ENCODE measurements around the gene SIL1.
"Not testable (repeated sequence)": the region's sequence is repeated elsewhere in the genome, so short reads cannot be mapped to it uniquely, and the experiment has no call there.

Gene SIL1

DNA sequence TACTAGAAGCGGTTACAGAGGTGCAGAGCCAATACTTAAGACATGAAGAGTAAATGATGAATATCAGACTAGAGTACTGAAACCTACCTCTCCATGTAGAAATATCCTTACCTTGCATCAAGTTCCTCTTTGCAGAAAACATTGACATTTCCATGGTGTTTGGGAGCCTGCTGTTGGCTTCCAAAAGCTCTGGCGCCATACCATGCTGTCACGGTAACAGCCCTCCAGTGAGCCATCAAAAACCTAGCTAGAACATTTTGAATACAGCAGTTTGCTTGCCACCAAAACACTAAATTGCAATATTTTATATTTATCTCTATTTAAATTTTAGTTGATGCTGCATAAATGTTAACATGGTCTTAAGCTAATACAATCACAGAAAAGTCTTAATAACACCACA lies 179.0 kb downstream of the SIL1 start:
- no peak for DNase-seq

DNA sequence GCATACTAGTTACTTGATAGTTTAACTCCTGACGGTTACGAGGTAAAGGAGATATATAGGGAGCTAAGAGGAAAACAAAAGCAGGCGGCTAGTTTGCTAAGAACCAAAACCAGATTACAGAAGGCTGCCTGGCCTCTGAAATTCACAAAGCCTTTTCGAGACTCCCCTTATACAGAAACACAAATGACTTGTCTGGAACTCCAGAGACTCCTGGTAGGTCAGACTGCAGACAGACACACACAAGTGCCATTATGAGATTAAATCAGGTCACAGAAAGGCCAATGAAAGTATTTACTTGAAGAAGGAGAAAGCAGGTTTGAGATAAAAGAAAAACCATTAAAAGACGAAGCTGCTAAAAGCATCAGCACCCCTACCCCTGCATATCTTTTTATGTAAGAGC lies 180.5 kb downstream of the SIL1 start:
- DNase-seq: no peak

DNA sequence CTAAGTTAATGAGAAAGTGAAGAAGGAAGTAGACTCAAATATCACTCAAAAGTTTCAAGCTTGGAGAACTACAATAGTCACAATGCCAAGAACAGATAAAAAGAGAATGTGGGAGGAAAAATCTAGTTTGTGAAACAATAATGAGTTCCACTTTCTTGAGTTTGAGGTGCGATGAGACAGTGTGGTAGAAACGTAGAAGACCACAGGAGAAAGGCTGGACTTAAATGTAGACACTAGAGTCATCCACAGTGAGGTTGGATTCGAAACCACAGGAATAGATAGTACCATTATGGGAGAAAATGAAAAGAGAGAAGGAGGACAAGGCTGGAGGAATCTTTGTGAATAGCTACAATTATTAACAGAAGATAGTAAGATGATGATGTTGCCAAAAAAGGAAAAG lies 182.0 kb downstream of the SIL1 start:
- no peak for DNase-seq

DNA sequence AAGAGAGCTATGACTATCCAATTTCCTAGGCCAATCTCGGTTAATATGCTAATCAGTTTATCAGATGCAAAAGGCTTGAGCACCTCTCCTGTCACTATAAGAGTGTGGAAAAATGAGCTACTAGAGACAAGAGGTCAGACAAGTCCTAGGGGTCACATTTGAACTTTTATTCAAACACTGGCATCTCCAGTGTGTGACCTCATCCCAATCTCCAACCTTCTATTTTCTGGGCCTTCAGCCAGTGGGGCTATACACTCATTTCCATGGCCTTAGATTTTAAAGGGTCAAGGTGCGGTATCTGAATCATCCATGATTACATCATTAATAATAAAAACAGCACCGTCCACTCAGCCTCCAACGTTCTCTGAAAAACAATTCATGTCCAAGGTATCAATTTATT lies 183.4 kb downstream of the SIL1 start:
- no peak for DNase-seq

DNA sequence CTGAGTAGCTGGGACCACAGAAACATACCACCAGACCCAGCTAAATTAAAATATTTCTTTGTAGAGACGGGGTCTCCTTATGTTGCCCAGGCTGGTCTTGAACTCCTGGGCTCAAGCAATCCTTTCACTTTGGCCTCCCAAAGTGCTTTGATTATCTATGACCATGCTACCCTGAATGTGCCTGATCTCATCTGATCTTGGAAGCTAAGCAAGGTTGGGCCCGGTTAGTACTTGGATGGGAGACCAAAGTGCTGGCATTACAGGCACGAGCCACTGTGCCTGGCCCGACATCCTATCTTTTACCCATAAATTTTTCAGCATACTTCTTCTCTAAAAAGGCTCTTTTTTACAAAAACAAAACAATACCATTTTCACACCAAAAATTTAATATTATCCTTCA lies 186.0 kb downstream of the SIL1 start:
- no peak for DNase-seq

DNA sequence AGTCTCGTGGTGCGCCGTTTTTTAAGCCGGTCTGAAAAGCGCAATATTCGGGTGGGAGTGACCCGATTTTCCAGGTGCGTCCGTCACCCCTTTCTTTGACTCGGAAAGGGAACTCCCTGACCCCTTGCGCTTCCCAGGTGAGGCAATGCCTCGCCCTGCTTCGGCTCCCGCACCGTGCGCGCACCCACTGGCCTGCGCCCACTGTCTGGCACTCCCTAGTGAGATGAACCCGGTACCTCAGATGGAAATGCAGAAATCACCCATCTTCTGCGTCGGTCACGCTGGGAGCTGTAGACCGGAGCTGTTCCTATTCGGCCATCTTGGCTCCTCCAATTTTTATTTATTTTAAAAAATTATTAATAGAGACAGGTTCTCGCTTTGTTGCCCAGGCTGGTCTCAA lies 187.0 kb downstream of the SIL1 start:
- DNase-seq: not testable (repeated sequence)

DNA sequence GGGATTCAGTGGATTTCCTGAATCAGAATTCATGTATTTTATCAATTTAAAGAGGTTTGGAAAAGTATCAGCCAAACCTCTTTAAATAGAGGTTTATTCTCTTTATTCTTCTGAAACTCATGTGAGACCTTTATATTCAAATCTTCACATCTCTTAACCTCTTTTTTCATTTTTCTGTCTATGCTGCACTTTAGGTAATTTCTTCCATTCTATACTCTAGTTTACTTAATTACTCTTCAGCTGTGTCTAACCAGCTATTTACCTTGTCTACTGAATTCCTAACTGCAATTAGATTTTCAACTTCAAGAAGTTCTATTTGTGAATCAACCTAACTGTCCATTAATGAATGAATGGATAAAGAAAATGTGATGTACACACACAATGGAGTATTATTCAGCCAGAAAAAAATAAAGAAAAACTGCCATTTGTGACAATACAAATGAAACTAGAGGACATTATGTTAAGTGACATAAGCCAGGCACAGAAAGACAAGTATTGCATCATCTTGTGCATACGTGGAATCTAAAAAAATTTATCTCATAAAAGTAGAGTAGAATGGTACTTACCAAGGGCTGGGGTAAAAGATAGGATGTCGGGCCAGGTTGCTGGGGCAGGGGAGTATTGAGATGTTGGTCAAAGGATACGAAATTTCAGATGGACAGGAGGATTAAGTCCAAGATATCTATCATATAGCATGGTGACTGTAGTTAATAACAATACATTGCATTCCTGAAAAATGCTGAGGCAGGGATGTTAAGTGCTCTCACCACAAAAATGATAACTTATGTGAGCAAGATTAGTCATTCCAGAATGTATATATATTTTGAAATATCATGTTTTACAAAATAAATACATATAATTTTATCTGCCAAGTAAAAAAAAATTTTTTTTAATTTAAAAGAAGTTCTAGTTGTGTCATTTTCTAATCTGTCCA lies 193.5 kb downstream of the SIL1 start:
- no peak for DNase-seq

DNA sequence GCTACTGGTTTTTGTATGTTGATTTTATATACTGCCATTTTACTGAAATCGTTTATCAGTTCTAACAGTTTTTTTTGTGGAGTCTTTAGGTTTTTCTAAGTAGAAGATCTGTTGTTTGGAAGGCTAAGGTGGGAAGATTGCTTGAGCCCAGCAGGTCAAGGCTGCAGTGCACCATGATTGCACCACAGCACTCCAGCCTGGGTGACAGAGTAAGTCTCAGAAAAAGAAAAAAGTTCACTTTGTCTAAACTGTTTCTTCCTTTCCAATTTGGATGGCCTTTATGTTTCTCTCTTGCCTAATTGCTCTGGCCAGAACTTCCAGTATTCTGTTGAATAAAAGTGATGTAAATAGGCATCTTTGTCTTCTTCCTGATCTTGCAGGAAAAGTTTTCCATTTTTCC lies 198.5 kb downstream of the SIL1 start:
- no peak for DNase-seq

DNA sequence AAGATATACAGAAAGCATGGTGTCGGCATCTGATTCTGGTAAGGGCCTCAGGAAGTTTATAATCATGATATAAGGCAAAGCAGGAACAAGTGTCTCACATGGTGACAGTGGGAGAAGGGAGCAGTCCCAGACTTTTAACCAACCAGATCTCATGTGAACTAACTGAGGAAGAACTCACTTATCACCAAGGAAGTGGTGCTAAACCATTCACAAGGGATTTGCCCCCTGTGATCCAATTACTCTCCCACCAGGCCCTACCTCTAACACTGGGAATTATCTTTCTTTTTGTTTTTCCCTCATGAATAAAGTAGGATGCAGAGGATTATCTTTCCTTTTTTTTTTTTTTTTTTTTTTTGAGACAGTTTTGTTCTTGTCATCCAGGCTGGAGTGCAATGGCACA lies 199.6 kb downstream of the SIL1 start:
- DNase-seq: no peak

DNA sequence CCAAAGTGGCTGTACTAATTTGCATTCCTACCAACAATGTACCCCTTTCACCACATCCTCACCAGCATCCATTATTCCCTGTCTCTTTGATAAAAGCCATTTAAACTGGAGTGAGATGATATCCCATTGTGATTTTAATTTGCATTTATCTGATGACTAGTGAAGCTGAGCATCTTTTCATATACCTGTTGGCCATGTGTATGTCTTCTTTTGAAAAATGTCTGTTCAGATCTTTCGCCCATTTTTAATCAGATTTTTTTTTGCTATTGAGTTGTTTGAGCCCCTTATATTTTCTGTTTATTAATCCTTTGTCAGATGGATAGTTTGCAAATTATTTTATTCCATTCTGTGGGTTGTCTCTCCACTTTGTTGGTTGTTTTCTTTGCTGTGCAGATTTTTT lies 202.0 kb downstream of the SIL1 start:
- no peak for DNase-seq

DNA sequence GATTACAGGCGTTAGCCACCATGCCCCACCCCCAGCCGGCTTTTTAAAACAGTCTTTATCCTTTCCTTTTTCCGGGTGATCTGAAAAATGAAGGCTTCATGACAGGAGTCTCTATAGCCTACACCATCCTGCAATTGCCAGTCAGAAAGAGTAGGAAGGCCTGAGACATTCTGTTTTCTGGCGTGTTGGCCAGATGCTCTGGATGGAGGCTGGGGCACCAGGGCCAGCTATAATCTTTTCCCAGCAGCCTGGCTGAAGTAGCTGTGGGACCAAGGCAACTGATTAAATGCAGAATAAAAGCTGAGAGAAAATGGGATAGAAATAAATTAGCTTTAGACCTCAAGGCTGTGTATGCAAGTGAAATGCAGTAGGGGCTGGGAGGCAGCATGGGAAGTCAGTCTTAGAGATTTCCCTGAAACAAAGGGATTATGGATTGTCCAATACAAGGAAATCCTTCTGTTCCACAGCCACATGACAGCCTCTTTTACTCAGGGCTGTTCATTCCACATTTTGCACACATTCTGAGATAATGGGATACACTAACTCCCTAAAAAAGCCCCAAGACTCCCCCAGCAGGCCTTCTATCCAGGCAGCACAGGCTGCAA lies 207.1 kb downstream of the SIL1 start:
- DNase-seq: no peak

DNA sequence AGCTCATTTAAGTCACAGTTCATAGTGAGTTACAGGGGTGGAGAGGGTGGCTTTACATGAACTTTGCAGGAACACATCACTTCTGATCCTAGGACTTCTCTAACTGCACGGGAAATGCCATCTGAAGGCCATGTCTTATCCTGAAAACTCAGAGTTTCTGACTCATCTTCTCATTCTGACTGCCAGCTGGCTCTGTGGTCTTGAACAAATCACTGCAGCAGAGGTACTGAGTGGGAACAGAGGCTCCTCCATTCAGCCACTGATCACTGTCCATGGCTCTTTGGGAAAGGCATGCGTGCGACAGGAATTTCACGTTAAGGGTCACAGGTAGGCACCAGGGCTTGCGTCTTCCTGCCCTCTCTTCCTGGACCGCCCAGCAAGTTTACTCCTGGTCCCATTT lies 208.4 kb downstream of the SIL1 start:
- DNase-seq: no peak

DNA sequence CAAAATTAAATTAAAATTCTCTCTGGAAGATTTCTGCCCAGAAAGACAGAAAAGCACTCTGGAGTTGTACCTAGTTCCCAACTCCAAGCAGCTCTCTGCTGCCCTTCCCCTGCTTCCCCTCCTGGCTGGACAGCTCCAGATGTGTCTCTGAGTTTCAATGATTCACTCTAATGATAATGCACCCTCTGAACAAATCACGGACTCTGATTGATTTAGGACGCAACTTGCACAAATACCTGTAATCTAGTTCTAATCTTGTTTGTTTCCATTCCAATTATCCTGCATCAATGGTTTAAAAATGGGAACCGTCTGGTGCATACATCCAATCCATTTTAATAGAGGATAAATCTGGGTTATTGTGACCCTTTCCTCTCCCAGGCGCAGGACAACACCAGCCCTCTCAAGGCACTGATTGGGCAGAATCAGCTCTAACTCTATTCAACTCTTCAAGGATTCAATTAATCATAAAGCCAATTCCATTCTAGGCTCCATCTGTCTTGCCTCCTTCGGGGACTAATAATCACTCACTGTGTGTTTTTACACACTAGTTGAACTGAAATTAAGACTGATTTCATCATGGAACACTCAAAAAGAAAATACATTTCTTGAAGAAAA lies 211.9 kb downstream of the SIL1 start:
- DNase-seq: no peak

DNA sequence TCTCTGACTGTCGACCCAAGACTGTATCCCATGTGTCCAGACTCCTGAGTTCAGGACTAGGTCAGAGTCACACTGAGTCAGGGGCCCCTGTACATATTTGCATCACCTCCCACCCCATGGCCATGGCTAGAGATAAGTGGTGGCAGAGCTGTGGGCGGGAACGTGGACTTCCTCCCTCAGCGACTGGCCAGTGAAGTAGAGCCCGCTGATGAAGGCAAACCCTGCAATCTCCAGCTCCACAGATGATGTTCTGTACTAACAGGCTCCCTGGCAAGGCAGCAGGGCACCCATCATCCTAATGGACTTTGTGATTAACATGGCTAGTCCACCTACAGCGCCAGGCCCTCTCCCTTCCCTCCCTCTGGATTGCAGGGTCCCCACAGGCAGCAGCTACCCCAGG lies 212.5 kb downstream of the SIL1 start:
- DNase-seq: no peak

DNA sequence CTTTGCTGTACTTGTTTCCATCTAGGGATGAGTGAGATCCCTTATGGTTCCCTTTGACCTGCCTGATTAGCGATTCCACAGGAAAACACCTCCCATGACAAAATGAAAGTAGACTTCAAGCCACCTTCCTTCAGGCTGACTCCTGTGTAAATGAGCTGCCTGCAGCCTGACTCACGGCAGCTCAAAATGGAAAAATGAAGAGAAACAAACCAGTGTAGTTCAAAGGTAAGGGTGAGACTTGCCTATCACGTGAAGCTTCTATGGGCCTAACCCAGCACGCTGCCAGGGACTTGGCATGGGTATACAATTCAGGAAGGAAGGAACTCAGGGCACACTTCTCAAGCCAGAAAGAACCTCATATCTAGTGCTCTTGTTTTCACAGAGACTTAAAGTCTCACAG lies 212.9 kb downstream of the SIL1 start:
- no peak for DNase-seq

DNA sequence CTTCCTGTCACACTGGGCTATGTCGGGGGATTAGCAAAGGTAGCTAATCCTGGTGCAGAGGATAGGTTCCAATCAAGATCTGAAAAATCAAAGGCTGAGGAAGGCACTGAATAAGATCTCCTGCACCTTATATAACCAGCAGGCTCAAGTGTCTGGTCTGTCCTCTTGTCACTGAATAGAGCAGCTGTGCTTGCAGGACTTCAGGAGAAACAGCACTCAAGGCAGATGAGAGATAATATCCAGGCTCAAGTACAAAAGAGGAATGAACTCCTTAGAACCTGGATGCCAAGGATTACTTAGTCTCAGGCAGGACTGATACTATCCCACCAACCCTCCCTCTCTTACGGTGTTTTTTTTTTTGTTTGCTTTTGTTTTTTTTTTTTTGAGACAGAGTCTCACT lies 214.2 kb downstream of the SIL1 start:
- no peak for DNase-seq

DNA sequence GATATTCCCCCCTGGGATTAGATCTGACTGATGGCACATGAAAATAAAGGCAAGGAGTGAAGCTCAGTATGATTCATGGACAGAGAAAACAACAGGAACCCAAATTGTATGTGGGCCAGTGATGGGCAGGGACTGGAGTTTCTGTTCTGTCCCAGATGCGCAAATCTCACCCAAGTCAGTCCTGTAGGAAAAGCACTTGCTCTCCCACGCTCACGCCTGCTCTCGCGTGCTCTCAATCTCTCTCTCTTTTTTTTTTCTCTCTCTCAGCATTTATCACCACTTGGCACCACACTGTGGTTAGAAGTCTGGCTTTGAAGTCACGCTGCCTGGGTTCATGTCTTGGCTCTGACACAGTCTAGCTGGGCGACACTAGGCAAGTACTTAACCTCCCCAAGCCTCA lies 216.6 kb downstream of the SIL1 start:
- DNase-seq: no peak

DNA sequence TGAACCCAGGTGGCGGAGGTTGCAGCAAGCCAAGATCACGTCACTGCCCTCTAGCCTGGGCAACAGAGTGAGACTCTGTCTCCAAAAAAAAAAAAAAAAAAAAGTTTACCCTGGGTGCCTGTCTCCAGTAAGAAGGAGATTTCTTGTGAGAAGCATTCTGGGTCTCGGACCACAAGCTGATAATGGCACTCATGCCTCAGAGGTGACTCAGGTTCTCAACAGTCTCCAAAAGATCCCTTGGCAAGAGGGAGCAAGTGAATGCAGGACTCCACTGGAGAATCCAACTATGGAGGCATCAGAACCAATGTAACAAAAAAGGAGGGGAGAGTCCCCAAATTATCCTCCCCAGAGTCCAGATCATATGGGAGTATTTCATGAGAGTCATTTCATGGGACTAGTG lies 217.0 kb downstream of the SIL1 start:
- DNase-seq: no peak

DNA sequence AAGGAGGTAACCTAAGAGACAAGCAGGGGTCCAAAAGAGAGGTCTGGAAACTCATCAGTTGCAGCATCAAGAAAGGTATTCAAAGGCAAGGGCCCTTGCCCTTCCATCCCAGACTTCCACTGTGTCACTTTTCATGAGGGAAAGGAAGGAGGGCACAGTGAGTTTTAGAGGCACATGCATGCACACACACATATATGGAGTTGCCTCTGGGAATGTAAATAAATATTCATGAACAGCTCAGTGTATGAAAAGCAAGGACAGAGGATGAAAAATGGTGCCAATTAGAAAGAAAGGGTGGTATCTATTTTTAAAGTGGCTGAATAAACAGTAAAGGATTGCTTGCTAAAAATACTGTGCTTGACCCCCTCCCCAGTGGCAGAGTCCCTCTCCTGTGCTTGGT lies 217.7 kb downstream of the SIL1 start:
- no peak for DNase-seq

DNA sequence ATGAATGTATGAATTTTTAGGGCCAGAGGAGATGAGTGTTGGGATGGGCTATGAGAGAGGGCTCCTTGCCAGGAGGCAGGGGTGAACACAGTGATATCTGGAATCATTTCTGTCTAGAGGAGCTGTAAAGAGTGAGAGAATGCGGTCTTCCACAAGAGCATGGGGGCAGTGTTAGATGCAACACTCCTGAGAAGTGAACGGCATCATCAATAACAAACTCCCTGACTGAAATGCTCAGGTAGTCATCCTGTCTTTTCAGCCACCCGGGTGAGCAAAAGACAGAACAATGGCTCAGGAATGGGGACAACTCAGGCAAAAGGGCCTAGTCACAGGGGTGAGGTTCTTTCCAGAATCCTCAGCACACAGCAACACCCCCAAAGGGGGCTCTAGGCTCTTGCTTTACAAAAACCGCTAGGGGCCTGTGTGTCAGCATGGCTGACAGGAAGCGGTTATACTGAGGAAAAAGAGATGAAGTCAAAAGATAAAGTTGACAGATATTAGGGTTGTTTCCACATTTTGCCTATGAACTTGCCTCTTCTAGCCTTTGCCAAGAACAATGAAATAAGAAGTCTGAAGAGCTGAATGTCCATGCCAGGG lies 218.4 kb downstream of the SIL1 start:
- no peak for DNase-seq

DNA sequence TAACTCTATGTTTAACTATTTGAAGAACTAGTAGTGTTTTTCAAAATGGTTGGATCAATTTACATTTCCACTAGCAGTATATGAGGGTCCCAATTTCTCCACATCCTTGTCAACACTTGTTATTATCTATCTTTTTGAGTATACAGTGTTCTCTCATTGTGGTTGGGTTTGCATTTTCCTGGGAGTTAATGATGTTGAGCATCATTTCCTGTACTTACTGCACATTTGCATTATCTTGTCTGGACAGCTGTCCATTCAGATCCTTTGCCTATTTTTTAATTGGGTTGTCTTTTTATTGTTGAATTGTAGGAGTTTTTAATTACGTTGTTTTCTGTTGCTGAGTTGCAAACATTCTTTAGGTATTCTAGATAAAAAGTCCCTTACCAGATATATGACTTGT lies 219.6 kb downstream of the SIL1 start:
- DNase-seq: no peak

DNA sequence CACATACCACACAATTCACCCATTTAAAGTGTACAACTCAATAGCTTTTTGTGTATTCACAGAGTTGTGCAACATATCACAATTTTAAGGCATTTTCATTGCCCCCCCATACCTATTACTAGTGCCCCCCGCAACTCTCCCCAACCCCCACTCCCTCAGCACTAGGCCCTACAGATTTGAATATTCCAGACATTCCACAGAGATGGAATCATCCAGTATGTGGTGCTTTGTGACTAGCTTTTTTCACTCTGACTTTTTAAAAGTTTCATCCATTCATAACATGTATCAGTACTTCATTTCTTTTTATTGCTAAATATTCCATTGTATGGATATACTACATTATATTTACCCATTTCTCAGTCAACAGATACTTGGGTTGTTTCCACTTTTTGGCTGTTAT lies 220.1 kb downstream of the SIL1 start:
- DNase-seq: no peak

DNA sequence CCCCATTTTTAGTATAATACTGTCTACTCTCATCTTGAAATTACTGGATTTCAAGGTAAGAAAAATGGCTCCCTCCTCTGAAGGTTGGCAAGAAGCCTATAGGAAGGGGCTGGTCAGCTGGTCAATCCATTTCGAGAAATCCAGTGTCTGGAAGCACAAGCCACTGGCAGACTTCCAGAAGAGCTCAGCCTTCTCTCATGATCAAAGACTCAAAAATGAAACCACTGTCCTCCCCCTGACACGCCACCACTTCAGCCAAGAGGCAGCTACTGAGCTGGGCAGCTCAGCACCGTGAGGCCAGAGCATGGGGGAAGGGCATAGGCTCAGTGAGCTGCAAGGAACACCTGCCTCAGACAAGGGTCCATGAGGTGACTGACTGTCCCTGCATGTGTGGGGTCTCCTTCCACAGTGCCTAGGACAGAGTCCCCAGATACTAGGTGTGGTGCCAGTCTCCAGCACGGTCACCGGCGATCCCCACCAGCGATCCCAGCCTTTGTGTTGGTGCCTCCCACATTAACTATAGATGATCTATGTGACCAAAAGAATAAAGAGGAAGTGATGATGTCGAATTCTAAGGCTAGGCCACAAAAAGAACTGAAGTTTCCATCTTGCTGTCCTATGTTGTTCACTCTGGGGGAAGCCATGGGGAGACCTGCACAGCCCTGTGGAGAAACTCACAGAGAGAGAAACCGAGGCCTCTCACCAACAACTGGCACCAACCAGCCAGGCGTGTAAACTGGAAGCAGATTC lies 222.9 kb downstream of the SIL1 start:
- no peak for DNase-seq

All from activated naive CD4-positive, alpha-beta T cell treated with Interleukin-2 at 50 U/mL for 16 hours (primary cell).